PFSK-1 (cell line): ENCODE results near the gene FAM78B.

ENCODE experiments used
- FOXP2 ChIP-seq: optimal IDR thresholded peaks from 2 replicates; pipeline ENCODE3; 2011; ENCODE audit warnings: borderline replicate concordance, control low read depth, inconsistent platforms; ENCODE audit not compliant: insufficient read depth; ENCODE audit errors: extremely low read length, extremely low read depth
- POLR2AphosphoS5 ChIP-seq: IDR thresholded peaks from 2 replicates; pipeline ENCODE4 v1.6.1; 2012; ENCODE audit warnings: low read depth, mild to moderate bottlenecking, control low read depth, low read length, moderate library complexity
- SIN3A ChIP-seq: IDR thresholded peaks from 2 replicates; pipeline ENCODE4 v1.6.1; 2012; ENCODE audit warnings: mild to moderate bottlenecking, low read length, moderate library complexity, borderline replicate concordance; ENCODE audit not compliant: insufficient read depth
- TAF1 ChIP-seq: IDR thresholded peaks from 2 replicates; pipeline ENCODE4 v1.6.1; 2012; ENCODE audit warnings: low read length, control low read depth, borderline replicate concordance; ENCODE audit not compliant: insufficient read depth
- TF ChIP-seq, protein P1 (sequence below), 2 experiments: IDR thresholded peaks; 2 replicates each; pipeline versions ENCODE4 v1.6.1 to v1.8.0; 2011 to 2012; ENCODE audit warnings: low read depth in 2 of 2, low read length in 2 of 2, control low read depth in 1 of 2, inconsistent platforms in 1 of 2, mild to moderate bottlenecking in 1 of 2, moderate library complexity in 1 of 2; ENCODE audit not compliant: insufficient read depth in 1 of 2

Gene FAM78B

GRCh38 chr1:166082601-166083000 lies 84.2 kb downstream of the FAM78B start:
- no peak for TF ChIP-seq SIN3A
- no peak for TF ChIP-seq FOXP2
- TF ChIP-seq POLR2AphosphoS5, result no peak
- TF ChIP-seq, protein P1, sequence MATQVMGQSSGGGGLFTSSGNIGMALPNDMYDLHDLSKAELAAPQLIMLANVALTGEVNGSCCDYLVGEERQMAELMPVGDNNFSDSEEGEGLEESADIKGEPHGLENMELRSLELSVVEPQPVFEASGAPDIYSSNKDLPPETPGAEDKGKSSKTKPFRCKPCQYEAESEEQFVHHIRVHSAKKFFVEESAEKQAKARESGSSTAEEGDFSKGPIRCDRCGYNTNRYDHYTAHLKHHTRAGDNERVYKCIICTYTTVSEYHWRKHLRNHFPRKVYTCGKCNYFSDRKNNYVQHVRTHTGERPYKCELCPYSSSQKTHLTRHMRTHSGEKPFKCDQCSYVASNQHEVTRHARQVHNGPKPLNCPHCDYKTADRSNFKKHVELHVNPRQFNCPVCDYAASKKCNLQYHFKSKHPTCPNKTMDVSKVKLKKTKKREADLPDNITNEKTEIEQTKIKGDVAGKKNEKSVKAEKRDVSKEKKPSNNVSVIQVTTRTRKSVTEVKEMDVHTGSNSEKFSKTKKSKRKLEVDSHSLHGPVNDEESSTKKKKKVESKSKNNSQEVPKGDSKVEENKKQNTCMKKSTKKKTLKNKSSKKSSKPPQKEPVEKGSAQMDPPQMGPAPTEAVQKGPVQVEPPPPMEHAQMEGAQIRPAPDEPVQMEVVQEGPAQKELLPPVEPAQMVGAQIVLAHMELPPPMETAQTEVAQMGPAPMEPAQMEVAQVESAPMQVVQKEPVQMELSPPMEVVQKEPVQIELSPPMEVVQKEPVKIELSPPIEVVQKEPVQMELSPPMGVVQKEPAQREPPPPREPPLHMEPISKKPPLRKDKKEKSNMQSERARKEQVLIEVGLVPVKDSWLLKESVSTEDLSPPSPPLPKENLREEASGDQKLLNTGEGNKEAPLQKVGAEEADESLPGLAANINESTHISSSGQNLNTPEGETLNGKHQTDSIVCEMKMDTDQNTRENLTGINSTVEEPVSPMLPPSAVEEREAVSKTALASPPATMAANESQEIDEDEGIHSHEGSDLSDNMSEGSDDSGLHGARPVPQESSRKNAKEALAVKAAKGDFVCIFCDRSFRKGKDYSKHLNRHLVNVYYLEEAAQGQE (IDR thresholded peaks at IDR 0.05; ENCODE audit: insufficient read depth in 1 of 2, low read depth in 2 of 2, low read length in 2 of 2), result no peak
- TF ChIP-seq TAF1, result no peak

- TF ChIP-seq POLR2AphosphoS5, result no peak
- no peak for TF ChIP-seq TAF1
Measured at GRCh38 chr1:166080967-166081870, 85.6 kb downstream of the FAM78B start.

GRCh38 chr1:166080277-166080966 lies 86.4 kb downstream of the FAM78B start:
- TF ChIP-seq TAF1 (no peak), POLR2AphosphoS5 (no peak), SIN3A (no peak)
- TF ChIP-seq, protein P1 (IDR thresholded peaks at IDR 0.05; ENCODE audit: insufficient read depth in 1 of 2, low read depth in 2 of 2, low read length in 2 of 2), result no peak

DNA sequence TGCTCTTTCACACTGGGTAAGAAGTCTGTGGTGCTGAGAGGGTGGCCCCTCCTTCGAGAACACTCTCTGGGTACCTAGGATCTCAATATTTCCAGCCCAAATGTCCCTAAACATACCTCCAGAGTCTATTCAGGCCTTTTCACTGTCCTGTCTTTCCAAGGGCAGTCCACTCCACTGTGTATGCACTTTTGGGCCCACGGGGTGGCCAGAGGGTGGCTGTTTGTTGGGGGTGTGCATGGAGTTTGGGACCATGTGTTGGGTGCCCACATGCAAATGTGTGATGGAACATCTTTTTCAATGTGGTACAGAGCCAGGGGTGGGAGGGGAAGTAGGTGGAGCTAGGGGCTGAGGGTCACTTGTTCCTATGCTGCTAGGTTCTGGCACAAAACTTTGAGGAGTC lies 87.5 kb downstream of the FAM78B start:
- TF ChIP-seq, protein P1 (IDR thresholded peaks at IDR 0.05; ENCODE audit: insufficient read depth in 1 of 2, low read depth in 2 of 2, low read length in 2 of 2), result no peak
- TF ChIP-seq POLR2AphosphoS5, result no peak
- no peak for TF ChIP-seq FOXP2
- no peak for TF ChIP-seq TAF1
- no peak for TF ChIP-seq SIN3A

- TF ChIP-seq, protein P1 (IDR thresholded peaks at IDR 0.05; ENCODE audit: insufficient read depth in 1 of 2, low read depth in 2 of 2, low read length in 2 of 2), result no peak
- TF ChIP-seq SIN3A, result no peak
- no peak for TF ChIP-seq FOXP2
- no peak for TF ChIP-seq TAF1
- TF ChIP-seq POLR2AphosphoS5, result no peak
Measured at GRCh38 chr1:166073489-166073888, 93.3 kb downstream of the FAM78B start.
